Measurements from ENCODE around the gene STIMATE. TPM values are rescaled to one million over a fixed set of nuclear protein-coding genes. Genes with fewer than 3 reads are reported as not detected.

STIMATE gene
- total RNA-seq, 1 experiment from 2014 or later = 15.7 TPM

GRCh38 chr3:52809149-52809548, 88.2 kb downstream of the STIMATE start:
- BruUV-seq (replicated peaks) = no TSS peak
- intact Hi-C loops (cut with micrococcal nuclease; ENCODE audit: unreplicated experiment) = no loop called here
- no peak for DNase-seq (ENCODE audit: low read depth, low spot score)
- in situ Hi-C loops (cut with HindIII; ENCODE audit: low pct_unique_long_range_greater_than_20kb, low sequenced_read_pairs) = no loop called here
- H3K4me1 ChIP-seq (ENCODE audit: control insufficient read depth, insufficient read depth, low read length) = no peaks in the 10 kb centered on the region
- no peaks in the 10 kb centered on the region for H3K9me3 ChIP-seq (ENCODE audit: control insufficient read depth, insufficient read depth, low read depth, low read length)
- TF ChIP-seq CTCF (IDR thresholded peaks at IDR 0.05) (no peak), TCF7L2 (IDR thresholded peaks at IDR 0.05; ENCODE audit: low read depth, low read length) (no peak), POLR2AphosphoS5 (IDR thresholded peaks at IDR 0.05; ENCODE audit: low read depth, low read length) (no peak), REST (IDR thresholded peaks at IDR 0.05; ENCODE audit: insufficient read depth in 1 of 2, low read depth in 2 of 2, low read length in 1 of 2) (no peak)
- CTCF ChIA-PET = interaction anchor here (0.5 kb wide), 1 partner anchor 10 kb away, joined by 3 read pairs; no protein-coding TSS in a partner anchor
- H3K27ac ChIP-seq (ENCODE audit: low read length) = no peak overlapping the region
- H3K36me3 ChIP-seq (ENCODE audit: control insufficient read depth, insufficient read depth, low read length) = no peaks in the 10 kb centered on the region
- no peak for ATAC-seq
- H3K27me3 ChIP-seq (ENCODE audit: control insufficient read depth, insufficient read depth, low read length) = no peaks in the 10 kb centered on the region
- POLR2A ChIA-PET = no interaction called here
- H3K4me3 ChIP-seq (ENCODE audit: low read depth in 2 of 2, low read length in 2 of 2) = no peak overlapping the region

DNA sequence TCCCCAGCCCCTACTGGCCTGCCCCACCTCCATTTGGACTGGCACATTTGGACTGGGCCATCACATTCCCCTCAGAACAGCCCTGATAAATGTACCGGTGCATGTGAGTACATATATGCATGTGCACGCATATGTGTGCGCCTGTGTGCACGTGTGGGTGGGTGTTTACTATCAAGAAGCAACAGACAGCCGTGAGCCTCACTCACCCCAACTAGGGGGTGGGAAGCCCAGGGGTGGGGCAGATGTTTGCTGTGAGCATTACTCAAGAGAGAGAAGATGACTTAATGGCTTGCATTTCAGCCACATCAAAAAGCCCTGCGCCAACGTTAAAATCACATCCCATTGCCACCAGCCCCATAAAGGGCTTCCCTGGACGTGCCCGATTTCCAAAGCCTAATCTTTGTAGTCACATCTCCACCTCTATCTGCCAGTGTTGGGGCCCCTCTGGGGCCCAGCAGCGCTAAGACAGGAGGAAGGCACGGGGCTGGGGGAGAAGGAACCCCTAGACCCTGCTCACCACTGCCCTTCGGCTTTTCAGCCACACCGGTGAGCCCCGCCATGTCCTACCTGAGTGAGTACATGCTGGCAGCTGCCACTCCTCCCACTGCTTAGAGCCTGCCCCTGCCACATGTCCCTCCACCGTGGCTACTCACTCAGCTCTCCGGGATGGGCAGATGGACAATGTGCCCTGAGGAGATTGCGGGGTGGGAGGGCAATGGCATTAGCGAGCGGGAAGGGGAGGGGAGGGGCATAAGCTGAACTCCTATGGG, 91.9 kb downstream of the STIMATE start:
- CTCF ChIA-PET = no interaction called here
- DNase-seq (ENCODE audit: low read depth, low spot score) = no peak
- no TSS peak for BruUV-seq (replicated peaks)

More for the DNA sequence above, 91.9 kb downstream of the STIMATE start:
- no peaks in the 10 kb centered on the region for H3K9me3 ChIP-seq (ENCODE audit: control insufficient read depth, insufficient read depth, low read depth, low read length)
- no peak for TF ChIP-seq CTCF (IDR thresholded peaks at IDR 0.05)
- no peak for TF ChIP-seq SIN3A (IDR thresholded peaks at IDR 0.05; ENCODE audit: borderline replicate concordance, insufficient read depth, low read depth, low read length)
- TF ChIP-seq POLR2AphosphoS5 (IDR thresholded peaks at IDR 0.05; ENCODE audit: low read depth, low read length) = no peak
- TF ChIP-seq TCF7L2 (IDR thresholded peaks at IDR 0.05; ENCODE audit: low read depth, low read length) = no peak
- TF ChIP-seq REST (IDR thresholded peaks at IDR 0.05; ENCODE audit: insufficient read depth in 1 of 2, low read depth in 2 of 2, low read length in 1 of 2) = no peak
- in situ Hi-C loops (cut with HindIII; ENCODE audit: low pct_unique_long_range_greater_than_20kb, low sequenced_read_pairs) (no loop called here), intact Hi-C loops (cut with micrococcal nuclease; ENCODE audit: unreplicated experiment) (no loop called here)
- H3K4me1 ChIP-seq (ENCODE audit: control insufficient read depth, insufficient read depth, low read length) = no peaks in the 10 kb centered on the region
- no peak overlapping the region for H3K4me3 ChIP-seq (ENCODE audit: low read depth in 2 of 2, low read length in 2 of 2)
- H3K27ac ChIP-seq (ENCODE audit: low read length) = no peak overlapping the region
- ATAC-seq = no peak; the same call in 1 of the 2 replicates
- H3K36me3 ChIP-seq (ENCODE audit: control insufficient read depth, insufficient read depth, low read length) = no peaks in the 10 kb centered on the region
- H3K27me3 ChIP-seq (ENCODE audit: control insufficient read depth, insufficient read depth, low read length) = no peaks in the 10 kb centered on the region
- POLR2A ChIA-PET = no interaction called here

Measured in Panc1 (cell line).